H1 (cell line): ENCODE data around the gene ANXA6. TPM values are rescaled to one million over a fixed set of nuclear protein-coding genes. Genes with fewer than 3 reads are reported as not detected.
A peak's percentile ranks its signal among the peaks of the same experiment; 100 is the strongest.

Experiments
- CHD1 ChIP-seq: IDR thresholded peaks from 2 replicates; pipeline ENCODE4 v1.6.1; 2012; ENCODE audit warnings: low read depth, low read length, improper control_type of control experiment
- GTF2F1 ChIP-seq: IDR thresholded peaks from 2 replicates; pipeline ENCODE4 v1.6.1; 2012; ENCODE audit warnings: low read depth, low read length, improper control_type of control experiment, borderline replicate concordance
- JUN ChIP-seq: IDR thresholded peaks from 2 replicates; pipeline ENCODE4 v1.6.1; 2011; ENCODE audit warnings: low read depth, mild to moderate bottlenecking, improper control_type of control experiment, low read length
- RAD21 ChIP-seq, 2 experiments: IDR thresholded peaks in 1 of 2; conservative IDR thresholded peaks in 1 of 2; 2 replicates each; pipeline ENCODE4 v1.6.1; 2011; ENCODE audit warnings: low read depth in 2 of 2, low read length in 2 of 2, improper control_type of control experiment in 1 of 2, inconsistent platforms in 1 of 2, mild to moderate bottlenecking in 1 of 2, moderate library complexity in 1 of 2
- SIN3A ChIP-seq, 2 experiments: IDR thresholded peaks in 1 of 2; conservative IDR thresholded peaks in 1 of 2; 2 replicates each; pipeline ENCODE4 v1.6.1; 2011 to 2012; ENCODE audit warnings: low read length in 2 of 2, improper control_type of control experiment in 1 of 2, low read depth in 1 of 2, mild to moderate bottlenecking in 1 of 2
- YY1 ChIP-seq: IDR thresholded peaks from 2 replicates; pipeline ENCODE4 v1.6.1; 2011; ENCODE audit warnings: low read depth, mild to moderate bottlenecking, low read length
- polyA plus RNA-seq, 7 experiments: library from polyadenylated mRNA; depleted of rRNA in 3 of 7; stranded (reverse) in 5 of 7; unstranded in 2 of 7; fragments of >200 nt in 5 of 7; fragments of 200-250 nt in 2 of 7; gene quantifications; 1 replicate in 5 of 7; 2 replicates in 1 of 7; 4 replicates in 1 of 7; pipeline versions ENCODE4 v1.2.1 to v1.2.3, GENCODE V29; 2011 to 2013; ENCODE audit warnings: missing spikeins in 2 of 7, mixed read lengths in 2 of 7
- total RNA-seq: library from RNA; stranded (reverse); fragmentation: NEBNext Ultra II Directional; extraction: Animal tissue kit (Norgen Biotek cat#: 25700); gene quantifications from 2 replicates; pipeline ENCODE4 v1.2.1, GENCODE V29; 2021
- TF ChIP-seq, protein P1 (sequence below): fragments of 300-600 bp; sonication (generic); IDR thresholded peaks from 2 replicates; pipeline ENCODE4 v1.7.1; 2012; ENCODE audit warnings: low read length, moderate library complexity, mild to moderate bottlenecking, inconsistent platforms; ENCODE audit not compliant: insufficient replicate concordance
- TF ChIP-seq, protein P2 (sequence below): IDR thresholded peaks from 2 replicates; pipeline ENCODE4 v1.6.1; 2011; ENCODE audit warnings: low read depth, mild to moderate bottlenecking, low read length; ENCODE audit not compliant: insufficient read depth

The ANXA6 gene
- total and polyA plus RNA-seq, 2 of the 8 experiments (the other 6 are each of a cell fraction or from before 2014, with no cell fraction given): 61.3 to 78.6 TPM

DNA sequence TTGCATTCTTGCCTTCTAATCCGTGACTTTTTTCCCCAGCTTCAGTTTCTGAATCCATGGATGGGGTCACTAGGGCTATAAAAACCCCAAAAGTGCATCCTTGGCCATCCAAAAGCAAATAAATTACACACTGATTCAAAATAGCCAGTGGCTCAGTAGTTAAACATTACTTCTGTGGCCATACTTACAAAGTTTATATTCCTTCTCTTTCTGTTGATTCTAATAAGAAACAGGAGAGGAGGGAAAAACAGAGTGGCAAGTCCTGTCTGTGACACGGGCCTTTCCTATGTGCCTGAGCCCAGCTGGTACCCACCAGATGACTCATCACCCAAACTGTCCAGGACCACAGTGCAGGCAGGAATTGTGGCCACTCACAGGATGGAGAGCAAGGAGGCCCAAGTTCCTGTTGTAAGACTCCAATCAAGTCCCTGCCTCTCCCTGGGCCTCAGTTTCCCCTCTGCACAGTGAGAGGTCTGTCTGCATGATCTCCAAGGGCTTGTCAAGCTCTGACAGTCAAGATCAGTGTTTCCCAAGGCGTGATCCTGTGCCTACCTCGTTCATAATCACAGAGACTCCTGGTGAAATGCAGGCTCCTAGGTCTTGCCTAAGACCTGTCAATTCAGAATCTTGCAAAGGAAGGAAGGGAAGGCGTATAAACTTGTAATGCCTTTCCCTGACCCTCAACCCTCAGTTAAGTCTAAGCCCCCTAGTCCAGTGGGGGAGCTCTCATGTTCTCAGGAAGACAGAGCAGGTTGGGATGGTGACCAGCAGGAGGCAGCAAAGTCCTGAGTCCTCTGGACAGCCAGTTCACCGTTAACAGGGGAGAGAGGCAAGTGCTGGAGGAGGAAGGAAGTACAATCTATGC is 106.3 kb downstream of the ANXA6 start (continued):
- TF ChIP-seq, protein P1, sequence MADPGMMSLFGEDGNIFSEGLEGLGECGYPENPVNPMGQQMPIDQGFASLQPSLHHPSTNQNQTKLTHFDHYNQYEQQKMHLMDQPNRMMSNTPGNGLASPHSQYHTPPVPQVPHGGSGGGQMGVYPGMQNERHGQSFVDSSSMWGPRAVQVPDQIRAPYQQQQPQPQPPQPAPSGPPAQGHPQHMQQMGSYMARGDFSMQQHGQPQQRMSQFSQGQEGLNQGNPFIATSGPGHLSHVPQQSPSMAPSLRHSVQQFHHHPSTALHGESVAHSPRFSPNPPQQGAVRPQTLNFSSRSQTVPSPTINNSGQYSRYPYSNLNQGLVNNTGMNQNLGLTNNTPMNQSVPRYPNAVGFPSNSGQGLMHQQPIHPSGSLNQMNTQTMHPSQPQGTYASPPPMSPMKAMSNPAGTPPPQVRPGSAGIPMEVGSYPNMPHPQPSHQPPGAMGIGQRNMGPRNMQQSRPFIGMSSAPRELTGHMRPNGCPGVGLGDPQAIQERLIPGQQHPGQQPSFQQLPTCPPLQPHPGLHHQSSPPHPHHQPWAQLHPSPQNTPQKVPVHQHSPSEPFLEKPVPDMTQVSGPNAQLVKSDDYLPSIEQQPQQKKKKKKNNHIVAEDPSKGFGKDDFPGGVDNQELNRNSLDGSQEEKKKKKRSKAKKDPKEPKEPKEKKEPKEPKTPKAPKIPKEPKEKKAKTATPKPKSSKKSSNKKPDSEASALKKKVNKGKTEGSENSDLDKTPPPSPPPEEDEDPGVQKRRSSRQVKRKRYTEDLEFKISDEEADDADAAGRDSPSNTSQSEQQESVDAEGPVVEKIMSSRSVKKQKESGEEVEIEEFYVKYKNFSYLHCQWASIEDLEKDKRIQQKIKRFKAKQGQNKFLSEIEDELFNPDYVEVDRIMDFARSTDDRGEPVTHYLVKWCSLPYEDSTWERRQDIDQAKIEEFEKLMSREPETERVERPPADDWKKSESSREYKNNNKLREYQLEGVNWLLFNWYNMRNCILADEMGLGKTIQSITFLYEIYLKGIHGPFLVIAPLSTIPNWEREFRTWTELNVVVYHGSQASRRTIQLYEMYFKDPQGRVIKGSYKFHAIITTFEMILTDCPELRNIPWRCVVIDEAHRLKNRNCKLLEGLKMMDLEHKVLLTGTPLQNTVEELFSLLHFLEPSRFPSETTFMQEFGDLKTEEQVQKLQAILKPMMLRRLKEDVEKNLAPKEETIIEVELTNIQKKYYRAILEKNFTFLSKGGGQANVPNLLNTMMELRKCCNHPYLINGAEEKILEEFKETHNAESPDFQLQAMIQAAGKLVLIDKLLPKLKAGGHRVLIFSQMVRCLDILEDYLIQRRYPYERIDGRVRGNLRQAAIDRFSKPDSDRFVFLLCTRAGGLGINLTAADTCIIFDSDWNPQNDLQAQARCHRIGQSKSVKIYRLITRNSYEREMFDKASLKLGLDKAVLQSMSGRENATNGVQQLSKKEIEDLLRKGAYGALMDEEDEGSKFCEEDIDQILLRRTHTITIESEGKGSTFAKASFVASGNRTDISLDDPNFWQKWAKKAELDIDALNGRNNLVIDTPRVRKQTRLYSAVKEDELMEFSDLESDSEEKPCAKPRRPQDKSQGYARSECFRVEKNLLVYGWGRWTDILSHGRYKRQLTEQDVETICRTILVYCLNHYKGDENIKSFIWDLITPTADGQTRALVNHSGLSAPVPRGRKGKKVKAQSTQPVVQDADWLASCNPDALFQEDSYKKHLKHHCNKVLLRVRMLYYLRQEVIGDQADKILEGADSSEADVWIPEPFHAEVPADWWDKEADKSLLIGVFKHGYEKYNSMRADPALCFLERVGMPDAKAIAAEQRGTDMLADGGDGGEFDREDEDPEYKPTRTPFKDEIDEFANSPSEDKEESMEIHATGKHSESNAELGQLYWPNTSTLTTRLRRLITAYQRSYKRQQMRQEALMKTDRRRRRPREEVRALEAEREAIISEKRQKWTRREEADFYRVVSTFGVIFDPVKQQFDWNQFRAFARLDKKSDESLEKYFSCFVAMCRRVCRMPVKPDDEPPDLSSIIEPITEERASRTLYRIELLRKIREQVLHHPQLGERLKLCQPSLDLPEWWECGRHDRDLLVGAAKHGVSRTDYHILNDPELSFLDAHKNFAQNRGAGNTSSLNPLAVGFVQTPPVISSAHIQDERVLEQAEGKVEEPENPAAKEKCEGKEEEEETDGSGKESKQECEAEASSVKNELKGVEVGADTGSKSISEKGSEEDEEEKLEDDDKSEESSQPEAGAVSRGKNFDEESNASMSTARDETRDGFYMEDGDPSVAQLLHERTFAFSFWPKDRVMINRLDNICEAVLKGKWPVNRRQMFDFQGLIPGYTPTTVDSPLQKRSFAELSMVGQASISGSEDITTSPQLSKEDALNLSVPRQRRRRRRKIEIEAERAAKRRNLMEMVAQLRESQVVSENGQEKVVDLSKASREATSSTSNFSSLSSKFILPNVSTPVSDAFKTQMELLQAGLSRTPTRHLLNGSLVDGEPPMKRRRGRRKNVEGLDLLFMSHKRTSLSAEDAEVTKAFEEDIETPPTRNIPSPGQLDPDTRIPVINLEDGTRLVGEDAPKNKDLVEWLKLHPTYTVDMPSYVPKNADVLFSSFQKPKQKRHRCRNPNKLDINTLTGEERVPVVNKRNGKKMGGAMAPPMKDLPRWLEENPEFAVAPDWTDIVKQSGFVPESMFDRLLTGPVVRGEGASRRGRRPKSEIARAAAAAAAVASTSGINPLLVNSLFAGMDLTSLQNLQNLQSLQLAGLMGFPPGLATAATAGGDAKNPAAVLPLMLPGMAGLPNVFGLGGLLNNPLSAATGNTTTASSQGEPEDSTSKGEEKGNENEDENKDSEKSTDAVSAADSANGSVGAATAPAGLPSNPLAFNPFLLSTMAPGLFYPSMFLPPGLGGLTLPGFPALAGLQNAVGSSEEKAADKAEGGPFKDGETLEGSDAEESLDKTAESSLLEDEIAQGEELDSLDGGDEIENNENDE: no peak
- TF ChIP-seq SIN3A (conservative IDR thresholded peaks at IDR 0.05 in 1 of 2, IDR thresholded peaks at IDR 0.05 in 1 of 2; ENCODE audit: low read depth in 1 of 2, low read length in 2 of 2) (no peak), RAD21 (IDR thresholded peaks at IDR 0.05 in 1 of 2, conservative IDR thresholded peaks at IDR 0.05 in 1 of 2; ENCODE audit: low read depth in 2 of 2, low read length in 2 of 2) (peak; percentile 90 to 94), CHD1 (no peak), YY1 (no peak), JUN (no peak), GTF2F1 (no peak)
- TF ChIP-seq, protein P2, sequence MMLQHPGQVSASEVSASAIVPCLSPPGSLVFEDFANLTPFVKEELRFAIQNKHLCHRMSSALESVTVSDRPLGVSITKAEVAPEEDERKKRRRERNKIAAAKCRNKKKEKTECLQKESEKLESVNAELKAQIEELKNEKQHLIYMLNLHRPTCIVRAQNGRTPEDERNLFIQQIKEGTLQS: peak; percentile 33; the same call in 1 of the 2 replicates
